Heart left ventricle (tissue), 13 donors: Measurements from ENCODE around the gene DIP2C.

Experiments
- POLR2A ChIP-seq, 2 donors: fragments of 450-650 bp; IDR thresholded peaks; one replicate each; pipeline ENCODE4 v1.6.1; 2017; ENCODE audit warnings: antibody characterized with exemption in 2 of 2, mild to moderate bottlenecking in 2 of 2, moderate library complexity in 2 of 2
- TF ChIP-seq, protein P1 (sequence below), 12 donors: fragments of 200-600 bp; sonication (generic) in 4 of 12; IDR thresholded peaks; one replicate each; pipeline versions ENCODE4 v1.5.0 to v1.8.0; 2018 to 2022; ENCODE audit warnings: antibody characterized with exemption in 12 of 12, mild to moderate bottlenecking in 5 of 12
- donor health status: ischemic (EF 13 %, LVEDD 7.1; RV severe dilation, severe dysfunction).
- donor health status: DM: no; HTN: yes; CAD: no.
- donor health status: DM: no; HTN: no; CAD: no.
- donor health status: ischemic (EF 25% LVEDD 6.9; RV normal size, moderate dysfunction).
- donor health status: ischemic (EF 25% LVEDD 5.7; RV mildly dilated, moderate dysfunction).
- donor health status: ischemic (EF 35%, LVEDD 5.7; RV mildly dilated, moderate dysfunction).
- donor health status: nonischemic (EF 11% LVEDD 7.7; RV severe dilation, severe dysfunction).
- donor health status: DM: yes; HTN: yes; CAD: no.
- donor health status: PGD.
- donor health status: ischemic (EF 29% LVEDD 5.4; RV normal size, mild dysfunction).
- donor health status: nonischemic (EF 23%, LVEDD 6.1; RV moderate dilation, normal function).

DNA sequence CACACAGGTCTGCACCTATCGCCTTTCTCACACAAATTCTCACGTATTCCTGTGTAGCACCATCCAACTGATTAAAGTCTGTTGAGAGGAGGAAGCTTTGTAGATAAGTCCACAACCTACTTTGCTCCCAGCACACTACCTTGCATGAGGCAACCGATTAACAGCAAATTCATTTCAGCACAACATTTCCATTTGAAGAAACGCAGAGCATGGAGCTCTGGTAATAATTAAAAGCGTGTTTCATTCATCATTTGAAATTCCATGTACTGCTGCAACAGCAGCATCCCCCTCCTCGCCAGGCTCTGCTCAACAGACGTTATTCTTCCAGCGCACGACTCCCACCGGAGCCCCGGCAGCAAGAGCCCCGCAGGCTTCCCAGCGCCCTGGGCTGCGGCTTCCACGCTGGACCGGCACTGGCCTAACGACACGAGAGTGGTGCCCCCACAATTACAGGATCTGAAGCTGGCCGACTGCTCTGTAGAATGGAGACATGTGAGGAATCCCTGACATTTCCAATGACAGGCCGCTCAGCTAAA lies 118.8 kb downstream of the DIP2C start:
- TF ChIP-seq, protein P1, sequence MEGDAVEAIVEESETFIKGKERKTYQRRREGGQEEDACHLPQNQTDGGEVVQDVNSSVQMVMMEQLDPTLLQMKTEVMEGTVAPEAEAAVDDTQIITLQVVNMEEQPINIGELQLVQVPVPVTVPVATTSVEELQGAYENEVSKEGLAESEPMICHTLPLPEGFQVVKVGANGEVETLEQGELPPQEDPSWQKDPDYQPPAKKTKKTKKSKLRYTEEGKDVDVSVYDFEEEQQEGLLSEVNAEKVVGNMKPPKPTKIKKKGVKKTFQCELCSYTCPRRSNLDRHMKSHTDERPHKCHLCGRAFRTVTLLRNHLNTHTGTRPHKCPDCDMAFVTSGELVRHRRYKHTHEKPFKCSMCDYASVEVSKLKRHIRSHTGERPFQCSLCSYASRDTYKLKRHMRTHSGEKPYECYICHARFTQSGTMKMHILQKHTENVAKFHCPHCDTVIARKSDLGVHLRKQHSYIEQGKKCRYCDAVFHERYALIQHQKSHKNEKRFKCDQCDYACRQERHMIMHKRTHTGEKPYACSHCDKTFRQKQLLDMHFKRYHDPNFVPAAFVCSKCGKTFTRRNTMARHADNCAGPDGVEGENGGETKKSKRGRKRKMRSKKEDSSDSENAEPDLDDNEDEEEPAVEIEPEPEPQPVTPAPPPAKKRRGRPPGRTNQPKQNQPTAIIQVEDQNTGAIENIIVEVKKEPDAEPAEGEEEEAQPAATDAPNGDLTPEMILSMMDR (IDR thresholded peaks at IDR 0.05): no peak
- no peak for TF ChIP-seq POLR2A (IDR thresholded peaks at IDR 0.05)
